Activated gamma-delta T cell (primary cell): ENCODE results near the gene HOXC10.

Source experiments
- DNase-seq: peaks from one replicate; lab custom pipeline; 2025; lab: John Stamatoyannopoulos, UW

The HOXC10 gene

DNA sequence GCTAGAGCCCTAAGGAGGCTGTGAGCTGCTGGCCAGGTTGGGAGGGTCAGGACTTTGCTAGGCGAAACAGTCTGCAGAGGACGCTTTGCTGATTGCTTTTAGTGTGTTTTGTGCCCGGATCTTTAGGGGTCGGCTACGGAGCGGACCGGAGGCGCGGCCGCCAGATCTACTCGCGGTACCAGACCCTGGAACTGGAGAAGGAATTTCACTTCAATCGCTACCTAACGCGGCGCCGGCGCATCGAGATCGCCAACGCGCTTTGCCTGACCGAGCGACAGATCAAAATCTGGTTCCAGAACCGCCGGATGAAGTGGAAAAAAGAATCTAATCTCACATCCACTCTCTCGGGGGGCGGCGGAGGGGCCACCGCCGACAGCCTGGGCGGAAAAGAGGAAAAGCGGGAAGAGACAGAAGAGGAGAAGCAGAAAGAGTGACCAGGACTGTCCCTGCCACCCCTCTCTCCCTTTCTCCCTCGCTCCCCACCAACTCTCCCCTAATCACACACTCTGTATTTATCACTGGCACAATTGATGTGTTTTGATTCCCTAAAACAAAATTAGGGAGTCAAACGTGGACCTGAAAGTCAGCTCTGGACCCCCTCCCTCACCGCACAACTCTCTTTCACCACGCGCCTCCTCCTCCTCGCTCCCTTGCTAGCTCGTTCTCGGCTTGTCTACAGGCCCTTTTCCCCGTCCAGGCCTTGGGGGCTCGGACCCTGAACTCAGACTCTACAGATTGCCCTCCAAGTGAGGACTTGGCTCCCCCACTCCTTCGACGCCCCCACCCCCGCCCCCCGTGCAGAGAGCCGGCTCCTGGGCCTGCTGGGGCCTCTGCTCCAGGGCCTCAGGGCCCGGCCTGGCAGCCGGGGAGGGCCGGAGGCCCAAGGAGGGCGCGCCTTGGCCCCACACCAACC, 44.8 kb downstream of the HOXC10 start:
- no peak for DNase-seq

DNA sequence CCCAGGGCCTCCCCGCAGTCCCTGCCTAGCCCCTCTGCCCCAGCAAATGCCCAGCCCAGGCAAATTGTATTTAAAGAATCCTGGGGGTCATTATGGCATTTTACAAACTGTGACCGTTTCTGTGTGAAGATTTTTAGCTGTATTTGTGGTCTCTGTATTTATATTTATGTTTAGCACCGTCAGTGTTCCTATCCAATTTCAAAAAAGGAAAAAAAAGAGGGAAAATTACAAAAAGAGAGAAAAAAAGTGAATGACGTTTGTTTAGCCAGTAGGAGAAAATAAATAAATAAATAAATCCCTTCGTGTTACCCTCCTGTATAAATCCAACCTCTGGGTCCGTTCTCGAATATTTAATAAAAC, 45.5 kb downstream of the HOXC10 start:
- DNase-seq = no peak

DNA sequence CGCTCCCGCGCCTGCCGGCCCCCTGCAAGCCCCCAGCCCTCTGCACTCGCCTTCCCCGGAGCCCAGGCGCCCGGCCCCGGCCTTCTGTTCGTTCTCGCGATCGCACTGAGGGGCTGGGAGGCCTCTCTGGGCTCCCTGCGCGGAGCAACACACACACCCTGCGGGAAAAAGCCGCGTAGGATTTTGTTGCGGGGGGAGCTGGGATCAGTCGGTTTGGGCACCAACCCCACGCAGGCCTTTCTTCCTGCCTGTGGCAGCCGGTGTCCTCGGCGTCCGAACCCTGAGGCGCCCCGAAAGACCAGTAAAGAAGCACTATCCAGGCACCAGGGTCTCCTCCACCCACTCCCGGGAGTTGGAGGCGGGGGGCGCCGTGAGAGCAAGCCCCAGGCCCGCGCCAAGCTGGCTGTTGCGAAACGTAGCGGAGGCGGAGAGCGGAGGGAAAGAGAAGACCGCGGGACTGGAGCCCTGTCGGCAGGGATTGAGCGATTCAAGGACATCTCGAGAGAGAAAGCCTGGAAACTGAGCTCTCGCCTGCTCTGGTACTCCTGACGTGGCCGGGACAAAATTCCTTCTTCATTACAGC, 46.0 kb downstream of the HOXC10 start:
- DNase-seq = no peak

DNA sequence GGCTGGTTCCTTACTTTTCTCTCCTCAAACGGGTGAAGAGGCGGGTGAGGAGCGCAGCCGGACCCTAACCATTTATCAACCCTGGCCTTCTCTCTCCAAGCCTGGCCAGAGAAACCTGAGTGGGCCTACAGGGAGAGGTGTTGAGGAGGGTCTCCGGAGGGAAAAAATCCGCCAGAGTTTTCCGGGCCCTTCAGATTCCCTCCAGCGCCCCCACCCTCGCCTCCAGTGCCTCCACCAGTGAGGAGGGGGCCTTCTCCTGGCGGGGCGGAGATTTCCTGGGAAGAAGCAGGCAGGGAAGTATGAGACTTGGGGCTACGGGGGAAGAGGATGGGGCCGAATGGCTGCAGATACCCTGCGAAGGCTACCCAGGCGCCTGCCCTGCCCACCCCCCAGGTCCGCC, 46.5 kb downstream of the HOXC10 start:
- no peak for DNase-seq

DNA sequence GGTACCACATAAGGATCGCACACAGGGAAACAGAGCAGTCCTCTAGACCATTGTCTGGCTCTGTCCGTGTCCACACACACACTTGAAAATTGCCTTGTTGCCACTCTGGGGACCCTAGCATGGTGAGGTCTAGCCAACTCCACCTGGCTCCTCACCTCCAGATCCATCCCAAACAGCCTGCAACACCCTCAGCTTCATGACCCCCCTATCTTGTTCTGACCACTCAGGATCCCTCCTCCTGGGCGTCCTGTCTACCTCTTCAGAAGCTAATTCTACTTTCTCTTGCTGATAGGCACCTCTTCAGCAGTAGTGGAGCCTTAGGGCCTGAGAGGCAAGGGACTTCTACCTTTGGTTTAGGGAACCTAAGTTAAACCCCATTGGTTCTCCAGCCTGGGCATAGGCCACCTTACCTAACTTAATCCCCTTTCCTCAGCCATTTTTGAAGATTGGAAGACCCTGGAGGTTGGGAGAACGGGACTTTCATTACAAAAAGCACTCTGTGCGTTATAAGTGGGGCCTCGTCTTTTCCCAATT, 47.2 kb downstream of the HOXC10 start:
- no peak for DNase-seq

DNA sequence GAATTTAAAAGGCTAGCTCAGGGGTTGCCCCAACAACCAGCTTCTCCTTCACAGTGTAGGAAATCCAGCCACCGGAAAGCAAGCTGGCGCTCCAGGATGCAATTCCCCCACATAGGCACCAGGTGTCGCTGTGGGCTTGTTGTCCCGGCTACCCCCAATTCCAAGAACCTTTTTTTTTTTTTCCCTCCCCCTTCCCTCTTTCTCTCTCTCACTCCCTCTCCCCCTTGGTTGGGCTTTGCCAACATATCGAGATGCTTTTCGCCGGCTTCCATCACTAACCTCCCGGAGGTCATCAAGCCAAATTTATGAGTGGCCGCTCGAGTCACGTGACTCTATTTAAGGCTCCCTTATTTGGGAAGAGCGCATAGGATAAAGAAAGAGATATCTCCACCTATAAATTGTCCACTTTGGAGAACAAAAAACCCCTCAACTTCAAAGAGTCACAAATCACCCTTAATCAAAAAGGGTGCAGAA, 47.7 kb downstream of the HOXC10 start, which contains the start of gene HOXC5:
Gene HOXC5 (plus strand): TSS at position 424 of the 474 bp plus-strand sequence. CDS start 73 bp downstream, outside the sequence.
- no peak for DNase-seq

DNA sequence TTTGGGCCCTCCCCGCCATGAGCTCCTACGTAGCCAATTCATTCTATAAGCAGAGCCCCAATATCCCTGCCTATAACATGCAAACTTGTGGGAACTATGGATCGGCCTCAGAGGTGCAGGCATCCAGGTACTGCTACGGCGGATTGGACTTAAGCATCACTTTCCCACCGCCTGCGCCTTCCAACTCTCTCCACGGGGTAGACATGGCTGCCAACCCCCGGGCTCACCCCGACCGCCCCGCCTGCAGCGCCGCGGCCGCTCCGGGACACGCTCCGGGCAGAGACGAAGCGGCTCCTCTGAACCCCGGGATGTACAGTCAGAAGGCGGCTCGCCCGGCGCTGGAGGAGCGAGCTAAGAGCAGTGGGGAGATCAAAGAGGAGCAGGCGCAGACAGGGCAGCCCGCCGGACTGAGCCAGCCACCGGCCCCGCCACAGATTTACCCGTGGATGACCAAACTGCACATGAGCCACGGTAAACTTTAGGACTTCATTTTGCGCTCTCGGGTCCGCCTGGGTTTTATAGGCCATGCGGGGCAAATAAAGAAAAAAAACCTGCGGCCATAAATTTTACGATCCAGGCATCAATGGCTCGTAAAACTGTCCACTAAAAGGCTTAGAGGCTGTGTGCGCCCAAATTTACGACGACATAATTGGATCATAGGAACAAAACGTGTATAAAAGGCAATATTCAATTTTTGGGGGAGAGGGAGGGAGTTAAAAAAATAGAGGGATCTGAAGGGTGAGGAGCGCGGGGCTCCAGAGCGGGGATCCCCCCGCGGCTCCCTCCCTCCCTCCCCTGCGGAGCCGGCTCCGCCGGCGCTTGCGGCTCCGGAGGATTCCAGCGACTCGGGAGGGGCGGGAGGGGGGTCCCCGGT, 48.4 kb downstream of the HOXC10 start:
- DNase-seq = no peak

DNA sequence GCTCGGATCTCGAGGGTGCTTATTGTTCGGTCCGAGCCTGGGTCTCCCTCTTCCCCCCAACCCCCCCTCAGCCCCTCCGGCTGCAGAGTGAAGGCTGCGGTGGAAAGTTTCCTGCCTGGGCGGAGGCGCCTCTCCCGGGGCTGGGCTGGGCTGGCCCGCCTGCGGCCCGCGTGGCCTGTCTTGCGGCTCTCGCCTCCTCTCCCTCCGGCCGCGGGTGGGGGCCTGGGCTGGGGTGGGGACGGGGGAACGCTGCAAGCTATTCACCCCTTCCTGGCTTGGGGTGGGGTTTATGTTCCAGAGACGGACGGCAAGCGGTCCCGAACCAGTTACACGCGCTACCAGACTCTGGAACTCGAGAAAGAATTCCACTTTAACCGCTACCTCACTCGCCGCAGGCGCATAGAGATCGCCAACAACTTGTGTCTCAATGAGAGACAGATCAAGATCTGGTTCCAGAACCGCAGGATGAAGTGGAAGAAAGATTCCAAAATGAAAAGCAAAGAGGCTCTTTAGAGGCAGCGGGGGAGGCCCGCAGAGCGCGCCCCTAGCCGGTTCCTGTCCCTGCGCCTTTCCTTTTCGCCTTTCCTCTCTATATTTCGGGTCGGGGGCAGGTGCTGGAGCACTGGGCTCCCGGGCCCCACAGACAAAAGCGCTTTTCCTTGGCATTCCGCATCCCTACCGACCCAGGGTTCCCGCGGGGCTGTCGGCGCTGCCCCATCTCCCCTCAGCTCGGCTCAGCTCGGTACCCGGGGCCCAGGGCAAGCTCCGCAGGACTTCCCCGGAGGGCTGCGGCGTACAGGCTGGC, 49.2 kb downstream of the HOXC10 start:
- DNase-seq = no peak

DNA sequence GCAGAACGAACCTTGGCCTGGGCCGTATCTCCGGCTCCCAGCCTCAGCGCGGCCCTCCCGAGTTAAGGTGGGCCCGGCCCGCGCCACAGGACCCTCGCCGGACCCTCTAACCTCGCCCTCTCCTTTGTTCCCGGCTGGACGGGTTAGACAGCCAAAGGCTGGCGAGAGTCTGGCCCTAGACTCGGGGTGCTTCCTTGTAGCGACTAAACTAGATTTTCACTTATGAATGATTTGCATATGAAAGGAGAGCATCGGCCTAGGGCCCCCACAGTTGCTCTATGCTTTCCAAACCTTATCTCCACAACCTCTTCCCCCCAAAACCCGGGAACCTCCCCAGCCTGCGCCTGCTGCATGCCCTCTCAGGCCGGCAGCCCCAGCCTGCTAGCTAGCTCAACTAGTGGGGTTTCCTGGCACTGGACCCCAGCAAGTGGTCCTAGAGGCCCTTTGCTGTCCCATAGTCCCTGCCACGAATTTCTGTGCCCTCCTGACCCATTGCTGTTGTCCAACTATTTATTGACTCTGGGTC, 49.9 kb downstream of the HOXC10 start:
- no peak for DNase-seq

DNA sequence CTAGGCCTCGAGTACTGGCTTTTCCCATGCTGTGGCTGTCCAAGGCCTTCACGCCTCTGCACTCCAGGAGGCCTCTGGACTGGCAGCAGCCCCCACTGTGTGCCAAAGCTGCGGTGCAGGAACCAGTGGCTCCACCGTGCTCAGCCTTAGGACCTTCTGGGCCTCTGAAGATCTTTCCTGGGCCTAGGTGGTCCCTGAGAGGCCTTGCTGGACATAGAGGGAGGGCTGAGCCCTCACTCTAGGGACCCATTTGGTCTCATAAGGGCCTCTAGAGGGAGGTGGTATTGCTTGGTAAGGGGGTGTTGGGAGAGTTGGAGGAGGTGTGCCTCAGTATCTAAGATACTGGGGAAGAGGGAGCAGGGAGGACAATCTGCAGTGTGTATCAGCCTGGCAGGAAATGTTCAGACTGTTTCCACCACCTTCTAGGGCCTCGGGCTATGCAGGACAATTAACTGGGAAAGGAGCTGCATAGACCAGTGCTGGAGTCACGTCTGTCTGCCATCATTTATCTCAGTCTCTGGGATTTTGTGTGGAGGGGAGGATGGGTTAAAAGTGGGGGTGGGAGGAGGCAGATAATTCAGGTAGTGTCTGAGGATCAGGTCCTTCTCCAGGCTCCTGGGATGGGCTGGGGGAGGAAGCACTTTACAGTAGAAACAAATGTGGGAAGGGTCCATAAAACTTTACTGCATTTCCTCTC, 50.8 kb downstream of the HOXC10 start:
- DNase-seq = no peak

DNA sequence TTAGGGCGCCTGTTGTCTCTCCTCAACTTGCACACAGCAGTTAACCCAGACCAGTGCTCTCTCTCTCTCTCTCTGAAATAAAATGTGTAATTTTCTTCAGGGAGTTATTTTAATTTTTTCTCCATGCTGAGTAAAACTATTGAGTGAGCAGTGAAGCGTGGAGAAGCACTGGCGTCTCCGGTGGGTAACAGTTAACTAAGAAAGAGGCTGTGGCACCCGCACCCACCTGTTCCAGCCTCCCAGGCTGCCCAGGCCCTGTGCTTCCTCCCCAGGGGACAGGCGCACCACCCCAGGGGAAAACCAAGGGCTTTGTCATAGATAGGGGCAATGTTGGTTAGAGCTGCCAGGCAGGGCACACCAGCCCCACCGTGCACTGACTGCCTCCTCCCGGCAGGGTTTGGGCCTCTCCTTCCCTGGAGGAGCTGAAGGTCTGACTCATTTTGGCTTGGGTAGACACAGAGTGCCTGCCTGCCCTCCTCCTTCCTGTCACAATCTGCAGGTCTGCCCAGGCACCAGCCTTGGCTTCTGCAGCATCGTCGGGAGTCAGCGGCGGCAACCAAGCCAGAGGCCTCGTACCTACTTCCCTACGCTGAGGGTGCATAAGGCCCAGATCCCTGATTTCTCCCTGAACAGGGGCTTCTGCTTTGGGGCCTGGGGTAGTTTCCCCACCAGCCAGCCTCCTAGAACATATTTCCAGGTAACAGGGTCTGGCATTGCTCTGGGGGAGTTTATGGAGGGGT, 51.8 kb downstream of the HOXC10 start:
- DNase-seq = no peak

DNA sequence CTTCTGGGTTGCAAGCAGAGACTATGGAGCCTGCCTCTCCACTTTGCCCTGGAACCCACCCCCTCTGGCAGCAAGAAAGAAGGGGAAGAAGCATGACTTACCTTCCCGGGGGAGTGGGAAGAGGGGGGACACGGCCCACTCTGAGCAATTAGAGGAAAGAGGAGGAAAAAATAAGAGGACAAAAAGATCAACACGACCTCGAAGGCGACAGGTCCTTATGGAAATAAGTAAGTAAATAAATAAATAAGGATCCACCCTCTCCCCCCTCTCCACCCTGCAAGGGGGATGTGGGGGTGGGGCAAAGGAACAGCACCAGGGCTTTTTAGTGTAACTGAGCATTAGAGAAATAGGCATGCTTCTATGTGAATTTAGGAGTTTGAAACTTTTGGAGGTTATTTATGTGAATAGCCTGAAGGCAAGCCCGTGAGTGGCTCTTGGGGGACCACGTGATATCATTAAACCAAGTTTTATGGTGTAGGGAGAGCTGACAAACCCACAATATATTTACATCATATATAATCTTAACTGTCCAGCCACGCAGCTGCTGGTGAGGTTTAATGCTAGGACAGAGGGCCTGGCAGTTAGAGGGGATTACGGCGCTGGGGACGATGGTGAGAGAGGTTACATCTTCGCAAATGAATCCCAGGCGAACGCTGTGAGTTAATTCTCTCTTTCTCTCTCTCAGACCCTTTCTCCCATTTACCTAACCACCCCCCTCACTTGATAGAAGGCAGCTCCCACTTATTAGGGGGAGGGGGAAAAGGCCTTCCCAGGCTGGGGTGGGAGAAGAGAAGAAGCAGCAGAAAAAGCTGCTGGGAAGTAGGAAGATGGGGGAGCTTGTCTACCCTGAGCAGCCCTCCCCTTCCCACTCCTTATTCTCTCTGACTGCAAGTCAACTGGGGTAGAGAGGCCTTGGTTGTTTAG, 52.7 kb downstream of the HOXC10 start:
- DNase-seq = no peak

DNA sequence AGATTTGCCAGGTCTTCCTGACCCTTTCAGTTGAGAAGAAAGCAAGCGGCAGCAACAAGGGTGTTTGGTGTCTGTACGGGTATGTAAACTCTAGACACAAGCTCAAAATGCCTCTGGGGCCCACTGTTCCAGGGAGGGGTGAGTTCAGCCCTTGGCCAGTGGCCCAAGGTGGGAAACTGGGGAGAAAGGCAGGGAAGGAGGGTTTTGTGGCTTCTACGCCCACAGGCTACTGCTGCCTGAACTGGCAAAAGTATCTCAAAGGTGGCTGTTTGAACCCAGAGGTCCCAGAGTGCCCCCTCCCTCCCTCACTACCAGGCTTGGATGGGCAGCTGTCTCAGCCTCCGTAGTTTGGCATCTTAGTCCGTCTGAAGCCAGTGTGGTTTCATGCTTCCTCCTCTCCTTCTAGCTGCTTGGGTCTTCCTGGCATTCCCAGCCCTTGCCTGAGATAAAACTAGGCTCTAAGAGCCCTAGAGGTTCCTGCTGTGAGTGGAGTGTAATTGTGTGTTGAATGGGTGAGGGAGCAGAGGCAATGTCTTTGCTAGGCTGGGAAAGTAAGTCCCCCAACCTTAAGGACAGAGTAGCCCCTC, 53.4 kb downstream of the HOXC10 start:
- no peak for DNase-seq

DNA sequence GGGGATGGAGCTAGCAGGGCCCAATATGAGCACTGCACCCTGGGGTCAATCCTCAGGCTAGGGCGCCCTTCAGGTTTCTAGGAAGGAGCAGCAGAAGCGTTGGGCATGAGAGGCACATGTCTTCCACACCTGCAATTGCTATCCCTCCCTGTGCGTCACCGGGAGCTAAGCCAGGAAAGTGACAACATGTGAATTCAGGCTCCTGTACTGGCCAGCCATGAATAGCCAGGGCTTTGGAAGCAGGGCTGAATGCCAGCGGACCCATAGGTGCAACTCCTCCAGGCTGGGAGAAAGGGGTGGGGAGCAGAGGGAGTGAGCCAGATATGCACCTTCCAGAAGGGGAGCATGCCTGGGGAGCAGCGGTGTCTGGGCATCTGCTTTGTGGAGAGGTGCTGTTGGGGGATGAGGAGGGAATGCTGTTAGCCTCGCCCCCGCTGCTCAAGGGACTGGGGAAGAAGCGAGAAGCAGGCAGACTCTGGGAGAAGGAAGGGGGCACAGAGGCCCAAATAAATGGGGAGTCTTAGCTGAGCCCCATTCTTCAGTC, 54.0 kb downstream of the HOXC10 start:
- no peak for DNase-seq

DNA sequence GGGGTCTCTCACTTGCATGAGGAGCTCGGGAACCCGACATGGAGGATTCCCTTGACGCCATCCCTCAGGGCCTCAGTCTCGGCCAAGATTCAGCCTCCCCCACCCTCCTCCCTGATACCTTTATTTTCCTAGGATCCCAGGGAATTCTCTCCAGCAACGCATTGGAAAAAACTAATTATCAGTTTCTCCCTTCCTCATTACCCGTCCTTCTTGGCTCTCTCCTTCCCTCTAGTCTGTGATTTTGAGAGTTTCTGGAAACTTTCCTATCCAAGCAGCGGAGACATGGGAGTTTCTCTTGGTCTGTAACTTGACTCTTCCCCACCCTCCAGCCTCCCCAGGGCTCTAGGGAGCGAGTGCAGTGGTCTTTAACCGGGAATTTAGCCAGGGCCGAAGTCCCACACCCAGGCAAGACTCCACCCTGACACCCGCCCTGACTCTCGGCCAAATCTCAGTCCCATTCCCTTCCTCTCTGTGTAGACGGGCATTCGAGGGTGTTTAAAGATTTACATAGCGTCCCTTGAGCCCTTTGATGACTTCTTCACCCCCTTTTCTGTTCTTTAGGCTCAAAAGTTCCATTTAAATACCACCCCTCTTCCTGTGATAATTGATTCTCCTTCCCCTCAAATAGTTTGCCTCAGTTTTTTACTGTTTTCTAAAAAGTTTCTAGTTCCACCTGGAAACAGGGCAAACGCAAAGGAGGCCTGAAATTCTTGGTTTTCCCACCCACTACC, 54.6 kb downstream of the HOXC10 start:
- no peak for DNase-seq
